ENCODE measurements around the gene SPARCL1.
A peak's percentile ranks its signal among the peaks of the same experiment; 100 is the strongest.

The SPARCL1 gene

DNA sequence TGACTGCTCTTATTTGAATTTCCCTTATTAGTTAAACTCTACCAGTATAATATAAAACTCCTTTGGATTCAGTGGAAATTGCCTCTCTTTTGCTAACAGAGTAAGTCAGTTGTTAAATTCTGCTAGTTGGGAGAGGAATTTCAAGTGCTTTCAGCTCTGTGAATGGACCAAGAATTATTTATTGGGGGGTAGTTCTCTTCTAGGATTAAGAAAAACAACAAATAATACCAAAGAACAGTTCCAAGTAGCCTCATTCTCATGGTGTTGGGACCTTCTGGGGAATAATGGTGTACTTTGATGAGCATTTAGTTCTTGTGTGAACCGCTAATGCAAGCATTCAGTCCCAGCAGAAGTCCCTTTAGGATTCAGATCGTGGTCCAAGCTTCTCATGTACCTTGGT lies 11.6 kb downstream of the SPARCL1 start:
- no peak for FAIRE-seq
- no peak for DNase-seq (ENCODE audit: insufficient read length, low spot score)
- TF ChIP-seq, protein P1, sequence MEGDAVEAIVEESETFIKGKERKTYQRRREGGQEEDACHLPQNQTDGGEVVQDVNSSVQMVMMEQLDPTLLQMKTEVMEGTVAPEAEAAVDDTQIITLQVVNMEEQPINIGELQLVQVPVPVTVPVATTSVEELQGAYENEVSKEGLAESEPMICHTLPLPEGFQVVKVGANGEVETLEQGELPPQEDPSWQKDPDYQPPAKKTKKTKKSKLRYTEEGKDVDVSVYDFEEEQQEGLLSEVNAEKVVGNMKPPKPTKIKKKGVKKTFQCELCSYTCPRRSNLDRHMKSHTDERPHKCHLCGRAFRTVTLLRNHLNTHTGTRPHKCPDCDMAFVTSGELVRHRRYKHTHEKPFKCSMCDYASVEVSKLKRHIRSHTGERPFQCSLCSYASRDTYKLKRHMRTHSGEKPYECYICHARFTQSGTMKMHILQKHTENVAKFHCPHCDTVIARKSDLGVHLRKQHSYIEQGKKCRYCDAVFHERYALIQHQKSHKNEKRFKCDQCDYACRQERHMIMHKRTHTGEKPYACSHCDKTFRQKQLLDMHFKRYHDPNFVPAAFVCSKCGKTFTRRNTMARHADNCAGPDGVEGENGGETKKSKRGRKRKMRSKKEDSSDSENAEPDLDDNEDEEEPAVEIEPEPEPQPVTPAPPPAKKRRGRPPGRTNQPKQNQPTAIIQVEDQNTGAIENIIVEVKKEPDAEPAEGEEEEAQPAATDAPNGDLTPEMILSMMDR (IDR thresholded peaks at IDR 0.05; ENCODE audit: insufficient read depth, missing control alignments) = no peak

DNA sequence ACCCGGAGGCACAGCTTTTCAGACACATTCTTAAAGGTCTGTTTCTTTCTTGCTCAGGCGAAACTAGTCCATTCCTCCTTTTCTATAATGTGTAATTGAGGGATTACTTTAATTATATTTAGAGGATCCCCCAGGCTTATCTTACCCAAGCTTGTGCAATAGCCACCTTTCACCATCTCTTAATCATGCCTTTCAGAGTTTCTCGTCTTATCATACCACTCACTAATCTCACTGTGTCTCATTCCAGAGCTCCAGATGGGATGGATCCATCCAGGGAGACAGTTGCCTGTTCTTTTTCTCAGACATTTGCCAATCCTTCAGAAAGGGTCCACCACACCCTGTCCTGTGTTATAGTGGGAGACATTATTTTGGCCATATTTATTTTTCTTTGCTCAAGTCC lies 12.5 kb downstream of the SPARCL1 start:
- DNase-seq (ENCODE audit: insufficient read length, low spot score) = no peak
- TF ChIP-seq, protein P1 (IDR thresholded peaks at IDR 0.05; ENCODE audit: insufficient read depth, missing control alignments) = no peak
- FAIRE-seq = peak; percentile 25

DNA sequence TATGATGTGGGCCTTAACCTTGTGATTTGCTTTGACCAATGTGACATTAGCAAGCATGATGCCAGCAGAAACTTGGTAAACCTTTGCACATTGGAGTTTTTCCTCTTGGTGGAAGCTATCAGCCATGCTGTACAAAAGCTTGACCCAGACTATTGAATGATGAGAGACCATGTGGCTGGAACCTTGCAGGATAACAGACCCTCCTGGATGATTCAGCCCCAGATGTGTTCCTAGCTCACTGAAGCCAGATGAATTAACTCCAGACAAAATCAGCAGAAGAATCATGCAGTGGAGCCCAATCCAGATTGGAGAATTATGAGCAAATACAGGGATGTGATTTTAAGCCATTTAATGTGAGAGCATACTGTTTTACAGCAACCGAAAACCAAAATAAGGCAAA lies 16.8 kb downstream of the SPARCL1 start:
- FAIRE-seq (no peak), DNase-seq (ENCODE audit: insufficient read length, low spot score) (no peak)
- TF ChIP-seq, protein P1 (IDR thresholded peaks at IDR 0.05; ENCODE audit: insufficient read depth, missing control alignments) = no peak

DNA sequence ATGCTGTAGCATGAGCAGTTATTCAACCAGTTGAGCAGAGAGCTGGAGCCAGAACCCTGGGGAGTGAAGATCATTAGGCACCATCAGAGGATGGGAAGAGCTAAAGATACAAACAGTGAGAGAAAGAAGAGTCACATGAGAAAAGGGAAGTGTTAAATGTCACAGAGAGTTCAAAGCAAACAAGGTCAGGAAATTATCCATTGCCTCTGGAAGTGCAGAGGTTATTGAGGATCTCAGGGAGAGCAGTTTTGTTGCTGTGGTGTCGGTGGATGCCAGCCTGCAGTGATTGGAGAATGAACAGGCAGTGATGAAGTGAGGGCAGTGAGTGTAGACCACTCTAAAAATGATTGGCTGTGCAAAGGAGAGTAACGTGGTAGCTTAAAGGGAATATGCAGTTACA lies 17.7 kb downstream of the SPARCL1 start:
- DNase-seq (ENCODE audit: insufficient read length, low spot score) (no peak), FAIRE-seq (no peak)
- TF ChIP-seq, protein P1 (IDR thresholded peaks at IDR 0.05; ENCODE audit: insufficient read depth, missing control alignments) = no peak

DNA sequence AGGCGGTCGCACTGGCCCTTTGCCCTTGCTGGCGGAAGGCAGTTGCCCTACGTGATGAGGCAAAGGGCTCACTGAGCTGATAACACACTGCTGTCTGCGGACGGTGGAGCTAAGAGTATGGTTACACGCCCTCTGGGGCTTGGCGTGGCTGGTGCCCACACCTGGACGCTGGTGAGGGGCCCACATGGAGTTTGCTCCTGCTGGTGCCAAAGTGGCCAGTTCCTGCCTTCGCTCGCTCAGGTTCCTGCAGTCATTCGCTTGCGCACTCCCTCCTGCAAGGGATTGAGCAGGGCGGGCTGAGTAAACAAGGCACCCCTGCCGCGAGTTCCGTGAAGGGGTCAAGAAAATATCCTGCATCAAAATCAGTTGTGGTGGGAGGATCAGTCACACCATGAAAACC lies 18.4 kb downstream of the SPARCL1 start:
- FAIRE-seq (no peak), DNase-seq (ENCODE audit: insufficient read length, low spot score) (no peak)
- TF ChIP-seq, protein P1 (IDR thresholded peaks at IDR 0.05; ENCODE audit: insufficient read depth, missing control alignments) = no peak

DNA sequence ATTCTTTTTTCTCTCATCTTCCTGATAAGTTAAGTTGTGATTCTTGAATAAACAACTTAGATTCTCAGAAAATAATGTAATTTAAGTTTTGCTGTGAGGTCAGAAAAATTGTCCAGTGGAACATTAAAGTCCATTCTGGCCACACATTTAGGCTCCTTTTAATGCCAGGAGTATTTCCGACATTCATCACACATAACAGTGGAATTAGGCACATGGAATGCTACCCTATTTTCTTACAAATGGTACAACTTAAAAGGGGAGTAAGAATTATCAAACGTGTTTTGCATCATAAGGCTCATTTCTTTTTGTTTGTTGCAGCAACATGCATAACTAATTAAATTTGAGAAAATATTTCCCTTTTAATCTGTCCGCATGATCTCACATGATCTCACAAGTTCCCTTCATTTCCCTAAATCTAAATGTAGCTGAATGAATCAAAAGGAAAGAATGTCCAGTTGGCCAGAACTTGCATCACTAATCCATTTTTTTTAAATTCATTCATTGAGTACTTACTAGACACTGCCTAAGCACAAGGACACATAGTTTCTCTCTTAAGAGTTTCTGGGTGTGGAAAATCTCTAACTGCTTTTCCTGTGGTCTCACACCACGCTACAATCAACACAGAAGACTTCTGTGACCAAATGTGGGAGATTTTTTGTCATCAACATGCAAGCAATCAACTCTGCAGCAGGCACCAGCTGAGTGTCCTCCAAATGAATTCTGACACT lies 22.0 kb downstream of the SPARCL1 start:
- TF ChIP-seq, protein P1 (IDR thresholded peaks at IDR 0.05; ENCODE audit: insufficient read depth, missing control alignments) = no peak
- DNase-seq (ENCODE audit: insufficient read length, low spot score) = no peak
- no peak for FAIRE-seq

DNA sequence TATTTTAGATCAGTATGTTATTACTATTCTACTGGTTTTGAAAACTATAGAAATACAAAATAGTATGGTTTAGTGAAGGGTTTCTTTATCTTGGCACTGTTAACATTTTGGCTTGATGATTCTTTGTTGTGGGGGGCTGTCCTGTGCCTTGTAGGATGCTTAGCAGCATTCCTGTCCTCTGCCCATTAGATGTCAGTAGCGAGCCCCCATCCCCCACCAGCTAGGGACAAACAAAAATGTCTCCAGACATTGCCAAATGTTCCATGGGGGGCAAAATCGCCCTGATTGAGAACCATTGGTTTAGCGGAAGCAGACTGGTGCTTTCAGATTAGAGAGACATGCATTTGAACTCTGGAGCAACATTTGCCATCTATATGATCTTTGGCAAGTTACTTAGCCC lies 23.3 kb downstream of the SPARCL1 start:
- FAIRE-seq (no peak), DNase-seq (ENCODE audit: insufficient read length, low spot score) (no peak)
- TF ChIP-seq, protein P1 (IDR thresholded peaks at IDR 0.05; ENCODE audit: insufficient read depth, missing control alignments) = no peak
